T-helper 2 cell treated with Interferon-gamma antibody and Interleukin-4, amounts not matched to agents 100 ng/mL and 5 ng/mL, for 36 hours (primary cell): Measurements from ENCODE around the gene UQCR10. TPM values are rescaled to one million over a fixed set of nuclear protein-coding genes. Genes with fewer than 3 reads are reported as not detected.

ENCODE experiments used
- intact Hi-C: fragments of 100-400 bp; cut with micrococcal nuclease; formaldehyde crosslinking; loops from one replicate; pipeline ENCODE4 v1.15.1; 2023
- total RNA-seq: library from RNA; stranded (reverse); gene quantifications from 2 replicates; pipeline ENCODE4 v1.2.3, GENCODE V29; 2022

The UQCR10 gene
- total RNA-seq, 1 donor from 2014 or later: 88.5 TPM

- intact Hi-C loops: loop anchor here (10.0 kb wide), 2 partner anchors 367 to 663 kb away; partner anchors contain the start of gene MTFP1
Observed at GRCh38 chr22:29762263-29762662, 4.9 kb upstream of the UQCR10 start.

GRCh38 chr22:29765905-29766631 is 1.1 kb upstream of the UQCR10 start:
- intact Hi-C loops: loop anchor here (5.0 to 10.0 kb wide), 4 partner anchors 164 to 659 kb away; partner anchors contain the start of genes MTFP1 and NF2

- intact Hi-C loops: loop anchor here (1.0 to 10.0 kb wide), 5 partner anchors 72 to 658 kb away; partner anchors contain the start of genes ASCC2, MTFP1 and NF2
Observed at GRCh38 chr22:29766632-29767170, 468 bp upstream of the UQCR10 start, which contains the start of gene ZMAT5. TSS of gene ZMAT5 (minus strand) at chr22:29767007. CDS start at chr22:29748544, 18,463 bp downstream.

DNA sequence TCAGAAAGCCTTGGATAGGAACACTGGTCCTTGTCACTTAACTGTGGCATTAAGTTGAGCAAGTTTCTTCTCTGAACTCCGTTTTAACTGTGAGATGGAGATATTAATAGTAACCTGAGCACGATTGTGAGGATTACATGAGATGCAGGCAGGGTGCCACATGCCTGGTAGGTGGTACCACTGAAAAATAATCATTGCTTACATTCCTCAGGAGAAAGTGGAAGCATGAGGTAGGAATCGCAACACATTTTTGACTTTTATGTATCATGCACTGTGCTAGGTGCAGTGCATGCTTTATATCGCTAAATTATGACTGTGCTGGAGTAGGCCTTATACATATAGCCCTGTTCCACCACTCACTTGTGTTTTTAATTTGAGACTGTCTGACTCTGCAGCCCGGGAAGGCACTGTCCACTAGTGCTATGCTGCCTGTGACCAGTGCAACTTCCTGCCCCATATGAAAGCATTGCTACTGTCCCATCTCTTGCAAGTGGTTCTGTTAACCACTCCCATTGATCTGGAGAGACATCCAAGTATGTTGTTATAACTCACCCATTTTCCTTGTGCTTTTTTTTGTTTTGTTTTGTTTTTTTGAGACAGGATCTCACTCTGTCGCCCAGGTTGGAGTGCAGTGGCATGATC is 1.0 kb downstream of the UQCR10 start:
- intact Hi-C loops: loop anchor here (5.0 to 10.0 kb wide), 4 partner anchors 166 to 657 kb away; partner anchors contain the start of genes MTFP1 and NF2

DNA sequence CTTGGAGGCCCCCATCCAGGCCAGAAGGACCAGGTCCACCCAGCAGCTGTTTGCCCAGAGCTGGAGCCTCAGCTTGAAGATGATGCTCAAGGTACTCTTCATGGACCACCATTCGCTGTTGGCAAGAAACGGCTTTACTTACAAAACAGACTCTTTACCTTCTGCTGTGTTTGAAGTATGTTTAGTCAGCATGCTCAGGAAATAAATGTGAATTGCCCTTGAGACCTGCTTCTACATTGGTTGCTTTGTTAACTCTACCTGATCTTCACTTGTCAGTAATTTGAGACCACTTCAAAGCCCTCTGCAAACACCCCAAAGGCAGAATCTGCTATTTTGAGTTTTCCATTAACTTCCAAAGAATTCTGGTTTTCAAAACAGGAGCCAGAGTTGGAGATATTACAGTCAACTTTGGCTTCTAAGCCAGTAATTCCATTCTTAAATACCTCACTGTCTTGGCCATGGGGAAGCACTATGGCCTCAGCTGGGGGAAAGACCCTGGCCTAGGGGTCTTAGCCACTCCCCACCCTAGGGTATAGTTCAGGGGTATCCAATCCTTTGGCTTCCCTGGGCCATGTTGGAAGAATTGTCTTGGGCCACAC is 2.7 kb downstream of the UQCR10 start:
- intact Hi-C loops: loop anchor here (5.0 to 10.0 kb wide), 4 partner anchors 168 to 655 kb away; partner anchors contain the start of genes MTFP1 and NF2

DNA sequence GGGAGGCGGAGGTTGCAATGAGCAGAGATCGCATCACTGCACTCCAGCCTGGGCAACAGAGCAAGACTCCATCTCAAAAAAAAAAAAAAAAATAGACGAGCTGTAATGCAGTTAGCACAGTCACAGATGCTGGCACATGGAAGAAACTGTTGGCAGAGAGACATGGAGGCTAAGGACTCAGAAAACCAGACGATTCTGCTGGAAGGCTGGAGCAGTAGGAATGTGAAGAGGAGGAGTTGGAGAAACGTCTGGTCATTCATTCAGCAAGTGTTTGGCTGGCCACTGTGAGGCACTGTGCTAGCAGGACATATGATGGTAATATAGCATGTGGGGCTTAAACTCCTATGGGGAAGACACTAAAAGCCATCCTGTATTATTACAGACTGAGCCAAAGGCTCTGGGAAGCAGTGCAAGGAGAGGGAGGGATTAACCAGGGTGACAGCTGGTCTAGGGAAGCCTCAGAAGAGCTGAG is 5.0 kb downstream of the UQCR10 start:
- intact Hi-C loops: no loop called here

- intact Hi-C loops: no loop called here
Observed at GRCh38 chr22:29773233-29773632, 6.1 kb downstream of the UQCR10 start.

- intact Hi-C loops: no loop called here
Observed at GRCh38 chr22:29780220-29780619, 13.1 kb downstream of the UQCR10 start.

GRCh38 chr22:29780748-29781676 is 13.8 kb downstream of the UQCR10 start:
- intact Hi-C loops: no loop called here

- intact Hi-C loops: no loop called here
Observed at GRCh38 chr22:29782061-29782845, 15.1 kb downstream of the UQCR10 start.

DNA sequence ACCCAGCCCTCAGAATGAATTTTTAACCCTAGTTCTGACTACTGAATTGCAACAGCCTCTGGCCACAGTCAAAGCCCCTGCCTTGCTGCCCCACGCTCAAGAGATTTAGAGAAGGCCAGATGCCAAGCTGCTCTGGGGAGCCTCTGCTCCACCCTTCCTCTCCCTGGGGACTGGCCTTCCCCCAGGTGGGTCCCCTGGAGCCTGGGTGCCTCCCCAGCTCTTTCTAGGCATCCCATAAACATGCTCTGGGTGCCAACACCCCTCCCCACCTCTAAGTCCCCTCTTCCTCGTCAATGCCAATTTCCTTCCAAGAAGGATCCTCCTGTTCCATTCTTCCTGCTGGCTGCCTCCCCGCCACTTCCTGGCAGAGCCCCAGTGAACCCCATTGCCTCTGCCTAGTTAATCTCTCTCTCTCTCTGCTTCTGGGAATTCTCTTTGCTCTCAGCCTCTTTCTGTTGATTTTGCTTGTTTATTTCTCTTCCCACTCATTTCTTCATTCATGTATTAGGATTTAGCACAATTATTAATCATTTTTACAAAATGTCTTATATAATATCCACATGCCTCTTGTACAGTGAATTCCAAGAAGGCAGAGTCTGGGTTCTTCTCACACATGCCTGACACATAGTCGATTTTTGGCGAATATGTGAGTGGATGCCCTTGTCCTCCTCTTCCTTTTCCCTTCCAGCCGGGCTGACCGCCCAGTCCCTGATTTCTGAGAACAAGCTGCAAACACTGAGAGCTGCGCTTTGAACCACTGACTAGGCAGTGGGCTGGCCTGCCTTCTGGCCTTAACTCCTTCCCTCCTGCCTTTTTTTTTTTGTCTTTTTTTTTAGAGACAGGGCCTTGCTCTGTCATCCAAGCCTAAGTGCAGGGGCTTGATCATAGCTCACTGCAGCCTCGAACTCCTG is 17.5 kb downstream of the UQCR10 start:
- intact Hi-C loops: no loop called here

DNA sequence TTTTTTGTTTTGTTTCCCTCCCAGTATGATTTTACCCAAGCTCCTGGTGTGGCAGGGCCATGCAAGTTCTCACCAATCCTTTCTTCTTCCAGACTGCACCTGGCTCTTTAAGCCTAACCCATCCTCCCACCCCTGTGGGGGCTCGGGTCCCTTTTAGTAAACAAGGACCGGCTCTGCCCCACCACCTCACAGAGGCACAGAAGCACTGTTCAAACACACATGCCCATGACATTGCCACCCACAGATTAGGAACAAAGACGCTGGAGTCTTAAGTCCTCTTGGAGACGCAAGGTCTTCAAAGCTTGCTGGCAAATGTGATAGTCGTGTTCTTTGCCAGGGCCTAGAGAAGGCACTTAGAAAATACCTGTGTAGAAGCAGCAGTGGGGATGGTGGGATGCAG is 18.9 kb downstream of the UQCR10 start:
- intact Hi-C loops: no loop called here

GRCh38 chr22:29787371-29787980 is 20.3 kb downstream of the UQCR10 start:
- intact Hi-C loops: no loop called here

DNA sequence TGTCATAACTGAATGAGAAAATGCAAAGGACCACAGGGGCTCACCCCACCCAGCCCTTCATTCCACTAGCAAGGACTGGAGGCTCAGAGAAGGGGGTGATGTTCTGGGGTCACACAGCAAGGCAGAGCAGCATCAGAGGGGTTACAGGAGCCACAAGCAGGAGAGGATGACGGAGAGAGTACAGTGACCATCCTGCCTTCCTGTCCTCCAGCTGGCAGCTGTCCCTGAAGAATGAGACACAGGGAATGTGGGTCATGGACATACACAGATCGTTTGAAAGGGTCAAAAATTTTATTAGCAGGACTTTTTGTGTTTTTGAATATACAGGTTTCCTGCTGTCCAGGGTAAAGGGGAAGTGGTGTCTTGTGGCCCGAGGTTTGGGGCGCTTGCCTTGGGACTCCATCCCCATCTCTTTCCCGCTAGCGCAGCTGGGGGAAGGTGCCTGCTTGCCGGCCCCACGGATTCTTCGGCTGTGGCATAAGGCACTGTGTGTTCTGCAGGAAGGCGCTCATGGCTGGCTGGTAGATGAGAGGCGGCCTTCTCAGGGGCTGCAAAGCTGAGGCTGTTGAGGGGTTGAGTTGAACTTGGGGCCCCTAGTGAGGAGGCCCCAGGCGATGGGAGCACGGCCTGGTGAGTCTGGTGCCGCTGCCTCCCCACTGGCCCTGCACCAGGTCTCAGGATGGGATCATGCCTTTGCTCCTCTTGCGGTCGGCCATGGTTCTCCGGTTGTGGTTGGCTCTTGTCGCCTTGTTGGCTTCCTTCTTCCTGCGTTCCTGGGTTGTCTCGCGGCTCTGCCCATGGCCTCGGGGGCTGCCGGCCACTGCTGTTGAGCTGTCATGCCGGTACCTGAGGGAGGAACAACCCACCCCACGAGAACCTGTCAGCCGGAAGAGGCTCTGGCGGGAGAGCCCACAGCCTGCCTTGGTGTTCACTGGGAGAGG is 21.4 kb downstream of the UQCR10 start:
- intact Hi-C loops: no loop called here

DNA sequence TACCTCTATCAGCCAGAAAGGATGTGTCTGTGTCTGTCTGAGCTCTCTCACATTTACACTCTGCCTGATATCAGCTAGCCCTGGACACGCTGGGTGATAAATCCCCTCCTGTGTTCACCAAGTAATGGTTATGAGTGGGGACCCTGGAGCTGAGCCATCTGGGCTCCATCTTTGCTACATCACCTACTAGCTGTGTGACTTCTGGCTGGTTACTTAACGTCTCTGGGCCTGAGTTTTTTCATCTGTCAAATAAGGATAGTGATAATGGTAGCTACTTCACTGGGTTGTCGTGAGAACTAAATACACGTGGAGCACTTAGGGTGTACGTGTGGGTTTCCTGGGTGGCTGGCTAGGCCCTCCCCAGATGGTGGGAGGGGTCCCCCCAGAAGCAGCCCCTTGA is 22.9 kb downstream of the UQCR10 start:
- intact Hi-C loops: no loop called here

- intact Hi-C loops: no loop called here
Observed at GRCh38 chr22:29793396-29793795, 26.2 kb downstream of the UQCR10 start.

DNA sequence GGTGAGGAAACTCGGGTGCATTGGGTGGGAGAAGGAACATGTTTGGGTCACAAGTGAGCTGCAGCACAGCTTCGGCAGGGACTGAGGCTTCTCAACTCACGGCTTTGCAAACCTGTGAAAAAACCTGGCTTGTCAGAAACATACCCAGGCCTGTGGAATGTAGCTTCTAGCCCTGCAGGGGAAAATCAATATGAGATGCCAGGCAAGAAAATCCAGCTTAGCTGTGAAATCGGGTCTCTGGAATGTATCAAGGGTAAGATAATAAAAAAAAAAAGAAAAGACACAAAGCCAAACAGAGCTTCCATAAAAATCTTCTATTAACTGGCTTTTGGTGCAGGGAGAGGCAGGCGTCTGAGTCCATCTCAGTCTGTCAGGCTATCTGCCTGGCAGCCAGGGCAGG is 28.5 kb downstream of the UQCR10 start:
- intact Hi-C loops: no loop called here
